ENCODE results near the gene RB1. TPM values are rescaled to one million over a fixed set of nuclear protein-coding genes. Genes with fewer than 3 reads are reported as not detected.

Gene RB1
- total RNA-seq, 4 donors from 2014 or later = 18.2 to 79.2 (median 22.7) TPM

DNA sequence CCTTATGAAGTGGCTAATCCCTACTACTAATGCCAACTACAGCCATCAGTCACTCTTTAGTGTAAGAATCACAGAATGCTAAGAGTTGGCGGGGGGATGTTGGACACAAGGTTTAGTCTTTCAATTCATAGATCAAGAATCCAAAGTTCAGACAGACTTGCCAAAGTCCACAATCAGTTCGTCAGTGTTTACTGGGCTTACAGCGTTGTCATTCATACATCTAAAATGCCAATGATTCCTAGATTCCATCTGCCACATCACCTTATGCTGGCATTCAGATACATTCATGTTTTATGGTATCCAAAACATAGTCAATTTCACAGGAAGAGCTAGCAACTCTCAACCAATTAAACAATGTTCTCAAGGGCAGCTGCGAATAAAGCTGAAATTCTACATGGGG, 211.2 kb downstream of the RB1 start:
- no peaks in the 10 kb centered on the region for H3K27me3 ChIP-seq

GRCh38 chr13:48515732-48516131, 212.2 kb downstream of the RB1 start:
- Histone ChIP-seq H3K4me3 (no peak overlapping the region), H3K9me3 (no peaks in the 10 kb centered on the region), H3K4me1 (no peaks in the 10 kb centered on the region), H3K27ac (no peak overlapping the region), H3K36me3 (no peaks in the 10 kb centered on the region), H3K27me3 (no peaks in the 10 kb centered on the region)
- DNase-seq = no peak
- TF ChIP-seq POLR2A (IDR thresholded peaks at IDR 0.05) = no peak
- TF ChIP-seq, protein P1, sequence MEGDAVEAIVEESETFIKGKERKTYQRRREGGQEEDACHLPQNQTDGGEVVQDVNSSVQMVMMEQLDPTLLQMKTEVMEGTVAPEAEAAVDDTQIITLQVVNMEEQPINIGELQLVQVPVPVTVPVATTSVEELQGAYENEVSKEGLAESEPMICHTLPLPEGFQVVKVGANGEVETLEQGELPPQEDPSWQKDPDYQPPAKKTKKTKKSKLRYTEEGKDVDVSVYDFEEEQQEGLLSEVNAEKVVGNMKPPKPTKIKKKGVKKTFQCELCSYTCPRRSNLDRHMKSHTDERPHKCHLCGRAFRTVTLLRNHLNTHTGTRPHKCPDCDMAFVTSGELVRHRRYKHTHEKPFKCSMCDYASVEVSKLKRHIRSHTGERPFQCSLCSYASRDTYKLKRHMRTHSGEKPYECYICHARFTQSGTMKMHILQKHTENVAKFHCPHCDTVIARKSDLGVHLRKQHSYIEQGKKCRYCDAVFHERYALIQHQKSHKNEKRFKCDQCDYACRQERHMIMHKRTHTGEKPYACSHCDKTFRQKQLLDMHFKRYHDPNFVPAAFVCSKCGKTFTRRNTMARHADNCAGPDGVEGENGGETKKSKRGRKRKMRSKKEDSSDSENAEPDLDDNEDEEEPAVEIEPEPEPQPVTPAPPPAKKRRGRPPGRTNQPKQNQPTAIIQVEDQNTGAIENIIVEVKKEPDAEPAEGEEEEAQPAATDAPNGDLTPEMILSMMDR (IDR thresholded peaks at IDR 0.05) = no peak

More for the DNA sequence above, 211.2 kb downstream of the RB1 start:
- no peak for DNase-seq
- Histone ChIP-seq H3K4me1 (no peaks in the 10 kb centered on the region), H3K9me3 (no peaks in the 10 kb centered on the region), H3K27ac (no peak overlapping the region), H3K4me3 (no peak overlapping the region), H3K36me3 (no peaks in the 10 kb centered on the region)
- no peak for TF ChIP-seq POLR2A (IDR thresholded peaks at IDR 0.05)
- TF ChIP-seq, protein P1 (IDR thresholded peaks at IDR 0.05) = no peak

DNA sequence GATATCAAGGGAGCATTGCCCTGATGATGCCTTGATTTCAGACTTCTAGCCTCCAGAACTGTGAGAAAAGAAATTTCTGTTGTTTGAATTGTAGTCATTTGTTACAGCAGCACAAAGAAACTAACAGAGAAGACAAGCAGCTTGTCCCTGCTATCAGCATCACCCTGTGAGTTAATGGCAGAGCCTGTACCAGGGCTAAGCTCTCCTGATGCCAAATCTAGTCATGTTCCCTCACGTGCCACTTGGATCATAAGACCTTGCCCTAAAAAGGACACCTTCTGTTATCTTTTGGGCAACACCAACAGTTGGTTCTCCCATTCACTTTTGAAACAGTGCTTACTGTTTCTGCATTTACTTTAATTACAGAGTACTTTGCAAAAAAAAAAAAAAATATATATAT, 214.5 kb downstream of the RB1 start:
- Histone ChIP-seq H3K36me3 (no peaks in the 10 kb centered on the region), H3K4me1 (no peaks in the 10 kb centered on the region), H3K27ac (no peak overlapping the region), H3K27me3 (no peaks in the 10 kb centered on the region), H3K9me3 (no peaks in the 10 kb centered on the region), H3K4me3 (no peak overlapping the region)
- TF ChIP-seq, protein P1 (IDR thresholded peaks at IDR 0.05) = no peak
- no peak for TF ChIP-seq POLR2A (IDR thresholded peaks at IDR 0.05)
- no peak for DNase-seq

DNA sequence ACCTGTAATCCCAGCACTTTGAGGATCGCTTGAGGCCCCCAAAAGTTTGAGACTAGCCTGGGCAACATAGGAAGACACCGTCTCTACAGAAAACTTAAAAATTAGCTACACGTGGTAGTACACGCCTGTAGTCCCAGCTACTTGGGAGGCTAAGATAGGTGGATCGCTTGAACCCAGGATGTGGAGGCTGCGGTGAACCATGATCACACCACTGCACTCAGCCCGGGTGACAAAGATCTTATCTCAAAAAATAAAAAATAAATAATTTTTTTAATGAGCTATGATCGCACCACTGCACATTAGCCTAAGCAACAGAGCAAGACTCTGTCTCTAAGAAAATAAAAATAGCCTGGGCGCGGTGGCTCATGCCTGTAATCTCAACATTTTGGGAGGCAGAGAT, 222.7 kb downstream of the RB1 start:
- no peak for DNase-seq
- no peaks in the 10 kb centered on the region for H3K36me3 ChIP-seq
- H3K27ac ChIP-seq = no peak overlapping the region
- H3K9me3 ChIP-seq = no peaks in the 10 kb centered on the region
- TF ChIP-seq, protein P1 (IDR thresholded peaks at IDR 0.05) = no peak
- TF ChIP-seq POLR2A (IDR thresholded peaks at IDR 0.05) = no peak
- H3K27me3 ChIP-seq = no peaks in the 10 kb centered on the region
- no peaks in the 10 kb centered on the region for H3K4me1 ChIP-seq
- no peak overlapping the region for H3K4me3 ChIP-seq

DNA sequence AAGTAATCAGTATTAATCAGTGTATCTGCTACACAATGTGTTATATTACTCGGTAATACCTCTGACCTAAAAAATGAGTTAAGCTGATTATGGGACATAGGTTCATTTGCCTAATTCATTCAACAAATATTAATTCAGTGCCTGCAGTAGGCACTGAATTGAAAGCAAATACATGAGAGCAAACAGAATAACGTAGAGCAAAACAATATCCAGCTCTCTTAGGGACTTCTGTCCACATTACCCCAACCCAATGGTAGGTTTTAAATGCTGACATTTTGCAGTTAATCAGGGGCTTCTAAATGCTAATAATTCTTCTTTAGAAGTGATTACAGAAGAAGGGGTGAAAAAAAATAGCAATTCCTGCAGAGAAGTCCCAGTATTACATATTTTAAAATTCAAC, 224.4 kb downstream of the RB1 start:
- TF ChIP-seq, protein P1 (IDR thresholded peaks at IDR 0.05) = no peak
- no peak for TF ChIP-seq POLR2A (IDR thresholded peaks at IDR 0.05)
- Histone ChIP-seq H3K4me3 (no peak overlapping the region), H3K27me3 (no peaks in the 10 kb centered on the region), H3K4me1 (no peaks in the 10 kb centered on the region), H3K36me3 (no peaks in the 10 kb centered on the region), H3K9me3 (no peaks in the 10 kb centered on the region), H3K27ac (no peak overlapping the region)
- no peak for DNase-seq

GRCh38 chr13:48528720-48529119, 225.2 kb downstream of the RB1 start:
- no peak overlapping the region for H3K4me3 ChIP-seq
- H3K27ac ChIP-seq = no peak overlapping the region
- no peak for DNase-seq
- no peaks in the 10 kb centered on the region for H3K9me3 ChIP-seq
- TF ChIP-seq, protein P1 (IDR thresholded peaks at IDR 0.05) = no peak
- no peak for TF ChIP-seq POLR2A (IDR thresholded peaks at IDR 0.05)
- peaks cover 0 to 5% (median 0%) of the 10 kb centered on the region in 4 donors for H3K4me1 ChIP-seq
- no peaks in the 10 kb centered on the region for H3K27me3 ChIP-seq
- no peaks in the 10 kb centered on the region for H3K36me3 ChIP-seq

Data from Peyer's patch (tissue), 4 donors.